Erythroblast (primary cell): ENCODE measurements around the gene ALDH3B1.

Source experiments
- GATA1 ChIP-seq: IDR thresholded peaks from 2 replicates; pipeline ENCODE4 v1.6.1; 2011; ENCODE audit warnings: low read depth, mild to moderate bottlenecking, control low read depth, low read length, moderate library complexity
- POLR2A ChIP-seq: IDR thresholded peaks from 2 replicates; pipeline ENCODE4 v1.6.1; 2011; ENCODE audit warnings: mild to moderate bottlenecking, low read length

DNA sequence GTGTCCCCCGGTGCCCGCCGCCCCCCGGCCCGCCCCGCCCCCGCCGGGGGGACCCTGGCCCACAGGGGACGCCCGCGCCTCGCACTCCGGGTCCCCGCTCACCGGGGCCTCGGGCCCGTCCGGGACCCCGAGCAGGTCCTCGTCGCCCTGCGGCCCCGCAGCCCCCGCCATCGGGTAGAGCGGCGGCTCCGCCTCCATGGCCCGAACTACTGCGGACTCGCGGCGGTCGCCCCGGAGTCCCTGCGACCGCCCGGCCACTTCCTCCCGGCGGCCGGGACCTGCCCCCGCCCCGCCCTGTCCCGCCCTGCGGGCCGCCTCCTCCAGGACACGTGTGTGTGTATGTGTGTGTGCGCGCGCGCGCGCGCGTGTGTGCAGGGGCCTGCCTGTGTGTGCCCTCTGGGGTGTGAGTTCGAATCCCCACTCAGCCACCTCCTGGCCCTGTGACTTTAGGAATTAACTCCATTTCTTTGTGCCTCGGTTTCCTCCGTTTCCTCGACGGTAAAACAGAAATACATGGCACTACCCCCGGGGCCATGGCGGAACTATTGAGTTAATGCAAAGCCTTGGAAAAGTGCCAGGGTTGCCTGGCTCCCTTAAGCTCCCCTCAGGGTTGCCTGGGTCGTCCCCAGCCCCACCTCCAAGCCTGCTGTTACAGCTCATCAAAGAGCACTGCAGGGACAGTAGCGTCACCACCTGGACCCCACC, 6.1 kb upstream of the ALDH3B1 start, which contains the start of gene UNC93B1:
- TF ChIP-seq POLR2A (peak; percentile 34), GATA1 (no peak)
